Effector CD4-positive, alpha-beta T cell (primary cell): Measurements from ENCODE around the gene SLC1A2.

Source experiments
- DNase-seq: peaks from one replicate; pipeline ENCODE4 v3.0.0-alpha.2; 2020
- total RNA-seq: gene quantifications from one replicate; lab custom pipeline; 2026; lab: John Stamatoyannopoulos, UW

SLC1A2 gene
- total RNA-seq, result 0.94 reads per million

- no peak for DNase-seq
Observed at GRCh38 chr11:35419184-35419829, at the start of gene SLC1A2. Gene SLC1A2, minus strand, starts transcription at chr11:35419558. Its CDS starts 592 bp downstream, at chr11:35418966.

DNA sequence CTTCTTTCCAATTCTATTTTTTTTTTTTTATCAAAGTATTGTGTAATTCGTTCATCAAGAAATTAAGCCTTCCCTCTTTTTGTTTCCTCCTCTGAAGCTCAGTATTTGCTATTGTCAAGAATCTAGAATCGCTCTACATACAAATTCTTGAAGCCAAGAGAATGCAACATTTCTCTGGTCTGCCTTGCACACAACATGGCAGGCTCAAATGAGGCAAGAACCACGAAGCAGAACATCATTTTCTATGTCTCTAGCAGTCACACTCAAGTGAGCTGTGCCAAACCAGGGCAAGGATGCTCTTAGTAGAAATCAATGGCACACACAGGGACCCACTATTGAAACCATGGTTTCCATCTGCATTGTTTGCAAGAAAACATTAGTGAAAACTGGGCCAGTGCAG is 46.7 kb upstream of the SLC1A2 start:
- DNase-seq, result no peak

GRCh38 chr11:35464308-35464707 is 45.0 kb upstream of the SLC1A2 start:
- no peak for DNase-seq

GRCh38 chr11:35463331-35463751 is 44.0 kb upstream of the SLC1A2 start:
- no peak for DNase-seq

DNA sequence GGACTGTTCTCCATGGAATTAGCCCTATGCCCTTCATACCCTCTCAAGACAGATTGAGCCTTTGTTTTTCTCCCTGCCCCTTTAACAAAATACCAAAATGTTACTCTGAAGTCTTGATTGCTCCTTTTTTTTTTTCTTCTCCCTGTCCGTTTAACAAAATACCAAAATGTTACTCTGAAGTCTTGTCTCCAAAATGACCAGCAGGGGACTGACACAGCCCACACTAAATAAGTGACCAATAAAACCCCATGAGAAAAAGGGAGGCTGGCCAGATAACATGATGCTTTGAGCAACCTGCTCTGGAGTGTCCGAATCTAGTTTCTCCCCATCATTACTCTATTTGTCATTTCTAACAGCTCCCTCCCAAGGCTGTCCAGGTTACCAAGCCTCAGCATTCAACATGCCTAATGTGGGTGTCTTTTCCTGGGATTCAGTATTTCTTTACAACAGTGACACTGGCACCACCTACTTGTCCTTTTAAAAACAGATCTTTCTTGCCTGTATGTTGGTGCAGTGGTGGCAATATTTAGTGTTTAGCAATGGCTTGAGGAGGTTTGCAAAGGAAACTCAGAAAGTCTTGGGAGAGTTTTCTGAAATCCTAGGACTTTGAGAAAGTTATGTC is 42.7 kb upstream of the SLC1A2 start:
- no peak for DNase-seq

DNA sequence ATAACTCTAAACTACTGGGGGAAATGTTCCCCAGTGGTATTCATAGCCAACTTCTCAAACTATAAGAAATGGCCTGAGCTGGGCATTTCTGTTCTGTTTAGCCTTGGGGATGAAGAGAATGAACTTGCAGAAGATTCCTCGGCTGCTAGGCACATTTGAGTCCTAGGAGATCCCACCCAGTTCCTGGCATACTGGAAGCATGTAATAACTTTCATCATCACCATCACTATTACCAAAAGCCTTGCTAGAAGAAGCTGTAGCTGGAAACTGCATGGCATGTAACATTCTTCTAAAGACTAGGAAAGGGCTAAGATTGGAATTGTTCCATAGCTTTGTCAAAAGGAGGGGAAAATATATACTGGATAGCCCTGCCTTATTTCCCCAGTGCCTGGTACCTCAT is 40.1 kb upstream of the SLC1A2 start:
- no peak for DNase-seq

- DNase-seq, result no peak
Observed at GRCh38 chr11:35458846-35459245, 39.5 kb upstream of the SLC1A2 start.

GRCh38 chr11:35454362-35454761 is 35.0 kb upstream of the SLC1A2 start:
- DNase-seq, result no peak

GRCh38 chr11:35436581-35437250 is 17.4 kb upstream of the SLC1A2 start:
- DNase-seq, result no peak

DNA sequence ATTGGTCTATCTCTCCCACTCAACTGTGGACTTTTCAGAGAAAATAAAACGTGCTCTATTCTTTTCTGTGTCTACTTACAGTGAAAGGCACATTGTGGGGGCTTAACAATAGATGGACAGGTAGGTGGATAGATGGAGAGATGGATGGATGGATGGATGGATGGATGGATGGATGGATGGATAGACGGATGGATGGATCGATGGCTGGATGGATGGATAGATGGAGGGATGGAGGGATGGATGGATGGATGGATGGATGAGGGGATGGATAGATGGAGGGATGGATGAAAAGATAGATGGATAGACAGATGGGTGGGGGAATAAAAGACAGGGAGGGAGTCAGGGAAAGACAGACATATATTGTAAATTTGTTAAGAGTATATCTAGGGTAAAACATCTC is 14.2 kb upstream of the SLC1A2 start:
- DNase-seq, result no peak

GRCh38 chr11:35432464-35432863 is 13.1 kb upstream of the SLC1A2 start:
- DNase-seq, result no peak

DNA sequence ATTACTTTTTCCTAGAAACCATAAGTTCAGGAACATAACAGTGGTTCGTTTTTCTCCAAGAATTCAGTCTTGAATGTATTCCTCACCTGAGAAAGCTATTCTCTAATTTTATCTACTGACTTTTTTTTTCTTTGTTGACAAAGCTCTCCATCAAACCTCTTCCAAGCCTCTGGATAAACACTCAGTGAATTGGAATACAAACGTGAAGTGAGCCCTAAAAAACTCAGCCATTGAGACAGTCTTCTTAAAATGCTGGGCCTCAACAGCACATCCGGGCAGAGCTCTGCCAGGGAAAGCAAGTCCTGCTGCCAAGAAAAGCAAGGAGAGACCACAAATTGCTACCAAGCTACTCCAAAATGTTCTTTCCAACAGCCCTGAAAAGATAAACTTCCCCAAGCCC is 7.7 kb upstream of the SLC1A2 start:
- no peak for DNase-seq

DNA sequence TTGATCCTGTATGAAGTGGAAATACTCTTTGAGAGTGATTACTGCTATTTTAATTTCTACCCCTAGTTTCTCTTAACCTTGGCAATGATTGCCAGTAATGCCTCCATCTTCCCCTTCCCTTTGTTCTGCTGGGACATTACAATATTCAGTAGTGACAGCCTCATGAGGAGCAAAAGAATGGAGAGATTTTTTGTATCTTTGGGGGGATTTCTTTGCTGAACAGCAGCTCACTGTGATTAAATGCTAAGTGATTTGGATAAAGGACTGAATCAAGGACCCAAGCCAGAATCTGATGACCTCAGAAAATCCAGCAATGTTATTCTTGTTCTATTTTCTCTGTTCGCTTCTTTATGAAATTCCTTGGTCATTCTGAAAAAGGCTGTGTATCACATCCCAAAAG is 7.0 kb upstream of the SLC1A2 start:
- no peak for DNase-seq

GRCh38 chr11:35425603-35426212 is 6.3 kb upstream of the SLC1A2 start:
- DNase-seq, result no peak

DNA sequence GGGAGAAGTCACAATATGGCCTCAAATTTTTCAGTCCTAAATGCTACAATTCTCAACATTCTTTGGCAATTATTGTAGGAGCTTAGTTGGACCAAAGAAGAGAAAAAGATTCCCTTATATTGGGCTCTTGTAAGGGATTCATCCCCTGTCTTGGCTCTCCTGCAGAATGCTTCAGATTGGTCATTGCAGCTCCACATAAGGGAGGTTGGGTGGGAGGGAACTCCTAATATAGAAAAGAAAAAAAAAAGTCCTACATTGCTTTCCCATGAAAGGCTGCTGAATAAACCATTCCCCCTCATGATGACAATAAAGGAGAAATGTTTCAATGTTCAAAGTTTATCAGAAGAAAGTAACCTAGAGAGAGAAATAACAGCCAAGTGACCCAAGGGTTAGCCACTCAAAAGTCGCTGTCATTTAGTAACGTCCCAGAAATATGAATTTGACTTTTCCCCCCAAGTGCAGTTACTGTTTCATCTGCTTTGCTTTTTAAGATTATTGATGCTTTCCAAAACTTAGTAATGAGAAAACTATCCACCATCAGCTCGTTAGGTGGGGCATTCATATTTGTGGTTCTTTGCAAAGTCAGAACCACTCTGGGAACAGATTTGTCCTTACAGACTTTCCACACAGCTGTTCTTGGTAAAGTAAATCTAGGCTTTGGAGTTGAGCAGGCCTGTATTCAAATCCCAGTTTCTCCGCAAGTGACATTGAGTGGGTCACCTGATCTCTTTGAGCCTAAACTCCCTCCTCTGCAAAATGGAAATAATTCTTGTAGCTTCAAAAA is 5.0 kb upstream of the SLC1A2 start:
- DNase-seq, result no peak

DNA sequence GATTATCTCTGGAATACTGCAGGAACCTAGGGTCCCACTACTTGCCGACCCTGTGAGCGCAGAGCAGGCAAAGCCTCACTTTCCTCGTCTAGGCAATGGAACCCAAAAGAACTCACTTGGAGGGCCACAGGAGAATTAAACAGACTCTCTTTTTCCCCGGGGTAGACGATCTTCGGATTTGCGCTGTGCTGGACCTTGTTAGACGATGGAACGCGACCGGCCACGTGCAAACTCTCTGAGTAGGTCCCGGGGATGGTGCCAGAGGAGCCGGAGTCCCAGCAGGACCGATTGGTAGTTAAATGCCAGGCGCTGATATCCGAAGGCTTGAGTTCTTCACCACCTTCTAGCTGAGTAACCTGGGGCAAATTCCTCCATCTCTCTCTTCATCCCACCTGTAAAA is 1.0 kb upstream of the SLC1A2 start:
- DNase-seq, result no peak

- DNase-seq, result no peak
Observed at GRCh38 chr11:35419830-35420333, 524 bp upstream of the SLC1A2 start.

DNA sequence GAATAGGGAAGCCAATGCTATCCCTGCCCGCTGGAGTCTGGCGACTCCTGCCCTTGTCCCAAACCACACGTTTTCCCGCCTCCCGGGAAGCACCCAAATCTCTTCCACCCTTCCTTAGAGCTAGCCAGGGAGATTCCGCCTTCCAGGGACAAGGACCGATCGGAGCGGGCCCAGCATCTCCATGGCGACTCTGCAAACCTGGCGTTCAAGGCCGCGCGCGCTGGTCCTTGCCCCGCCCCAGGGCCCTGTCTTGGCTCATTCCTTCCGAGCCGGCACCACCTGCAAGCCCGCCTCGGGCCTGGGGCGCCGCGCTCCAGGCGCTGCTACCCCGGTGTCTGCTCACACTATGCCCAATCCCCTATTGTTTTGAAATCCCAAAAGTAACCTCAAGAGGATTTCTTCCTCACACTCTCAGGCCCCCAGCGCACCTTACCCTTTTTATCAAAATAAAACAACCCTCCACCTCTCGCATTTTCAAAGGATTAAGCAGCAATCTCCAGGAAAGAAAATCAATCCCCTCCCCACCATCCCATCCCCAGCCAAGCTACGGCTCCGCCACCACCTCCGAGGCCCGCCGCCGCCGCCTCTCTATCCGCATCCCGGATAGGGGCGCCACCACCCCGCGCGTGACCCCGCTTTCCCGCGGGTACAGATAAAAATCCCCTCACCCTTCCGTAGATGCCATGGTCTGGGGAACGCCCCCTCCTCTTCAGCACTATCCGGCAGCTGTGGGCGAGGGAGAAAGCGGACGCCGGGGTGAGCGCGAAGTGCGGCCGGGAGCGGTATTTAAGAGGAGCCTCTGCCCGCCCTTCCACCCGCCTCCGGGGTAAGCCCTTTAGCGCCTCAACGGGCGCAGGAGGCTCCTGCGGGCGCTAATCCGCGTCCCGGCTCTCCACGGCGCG is 825 bp downstream of the SLC1A2 start:
- no peak for DNase-seq

DNA sequence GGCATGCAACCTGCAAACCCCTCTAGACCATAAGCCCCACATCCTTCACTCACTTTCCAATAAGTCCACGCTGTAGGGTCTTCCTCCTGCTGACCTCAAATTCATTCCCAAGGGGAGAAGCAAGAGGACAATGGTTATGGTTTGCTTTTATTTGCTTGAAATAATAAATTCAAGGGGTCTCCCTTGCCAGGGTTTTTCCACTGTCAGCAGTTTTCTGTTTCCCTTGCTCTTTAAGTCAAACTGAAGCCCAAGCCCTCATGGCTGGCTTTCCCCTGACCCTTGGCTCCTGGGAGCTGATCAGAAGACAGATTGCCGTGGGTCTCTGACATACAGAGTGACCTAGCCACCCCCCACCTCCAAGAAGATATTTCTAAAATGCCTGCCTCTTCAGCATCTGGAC is 3.9 kb downstream of the SLC1A2 start:
- DNase-seq, result no peak

GRCh38 chr11:35414776-35415175 is 4.6 kb downstream of the SLC1A2 start:
- DNase-seq, result no peak

- no peak for DNase-seq
Observed at GRCh38 chr11:35414311-35414710, 5.0 kb downstream of the SLC1A2 start.

DNA sequence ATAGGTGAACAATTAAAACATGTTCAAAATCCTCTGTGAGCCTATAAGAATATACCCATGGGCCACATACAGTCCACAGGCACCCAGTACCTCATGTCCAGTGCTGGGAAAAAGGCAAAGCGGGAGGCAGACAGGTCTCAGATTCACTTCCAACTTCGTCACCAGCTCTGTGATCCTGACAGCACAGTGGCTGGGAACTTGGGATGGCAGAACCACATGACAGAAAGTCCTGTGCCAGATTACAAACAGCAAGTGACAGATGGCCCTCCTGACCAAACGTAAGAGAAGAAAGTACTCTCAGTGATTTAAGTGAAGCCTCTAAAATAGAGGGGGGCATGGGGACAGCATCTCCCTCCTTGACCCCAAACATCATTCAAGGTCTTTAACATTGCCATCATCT is 5.8 kb downstream of the SLC1A2 start:
- no peak for DNase-seq
